Hepatocyte (in vitro differentiated cells): ENCODE measurements around the gene KDM6B. TPM values are rescaled to one million over a fixed set of nuclear protein-coding genes. Genes with fewer than 3 reads are reported as not detected.
A peak's percentile ranks its signal among the peaks of the same experiment; 100 is the strongest.

ENCODE experiments used
- DNase-seq: peaks from one replicate; pipeline ENCODE4 v3.0.0-alpha.2; 2016; ENCODE audit warnings: low spot score
- H2AFZ ChIP-seq: fragments of 200-600 bp; sonication (generic); 2 replicates; pipeline ENCODE4 v1.6.0; 2016; ENCODE audit warnings: antibody characterized with exemption, mild to moderate bottlenecking
- H3K27ac ChIP-seq: fragments of 200-600 bp; sonication (generic); 2 replicates; pipeline ENCODE4 v1.5.1; 2016; ENCODE audit warnings: mild to moderate bottlenecking
- H3K27me3 ChIP-seq: fragments of 200-600 bp; sonication (generic); 2 replicates; pipeline ENCODE4 v1.6.1; 2016
- H3K36me3 ChIP-seq: fragments of 200-600 bp; sonication (generic); replicated peaks from 2 replicates; pipeline ENCODE4 v1.5.1; 2016; ENCODE audit warnings: low read depth; ENCODE audit not compliant: insufficient read depth
- H3K4me1 ChIP-seq: fragments of 200-600 bp; sonication (generic); 2 replicates; pipeline ENCODE4 v1.5.1; 2016; ENCODE audit warnings: mild to moderate bottlenecking, moderate library complexity; ENCODE audit not compliant: insufficient read depth
- H3K4me2 ChIP-seq: fragments of 200-600 bp; sonication (generic); 2 replicates; pipeline ENCODE4 v1.6.0; 2016
- H3K4me3 ChIP-seq: fragments of 200-600 bp; sonication (generic); 2 replicates; pipeline ENCODE4 v1.5.1; 2016; ENCODE audit warnings: mild to moderate bottlenecking
- H3K79me2 ChIP-seq: fragments of 200-600 bp; sonication (generic); 2 replicates; pipeline ENCODE4 v1.6.0; 2017; ENCODE audit warnings: mild to moderate bottlenecking
- H3K9me2 ChIP-seq: fragments of 200-600 bp; sonication (generic); replicated peaks from 2 replicates; pipeline ENCODE4 v1.6.0; 2017; ENCODE audit warnings: mild to moderate bottlenecking; ENCODE audit not compliant: insufficient read depth
- H3K9me3 ChIP-seq: fragments of 200-600 bp; sonication (generic); 2 replicates; pipeline ENCODE4 v1.5.1; 2016; ENCODE audit warnings: low read depth, mild to moderate bottlenecking
- H4K20me1 ChIP-seq: fragments of 200-600 bp; sonication (generic); 2 replicates; pipeline ENCODE4 v1.6.0; 2016; ENCODE audit warnings: mild to moderate bottlenecking; ENCODE audit not compliant: insufficient read depth, poor library complexity, severe bottlenecking
- CTCF ChIP-seq: fragments of 200-600 bp; sonication (generic); IDR thresholded peaks from 2 replicates; pipeline ENCODE4 v1.5.1; 2016; ENCODE audit warnings: antibody characterized with exemption, mild to moderate bottlenecking; ENCODE audit not compliant: poor library complexity
- EZH2 ChIP-seq: fragments of 200-600 bp; sonication (generic); IDR thresholded peaks from 2 replicates; pipeline ENCODE4 v1.6.1; 2016; ENCODE audit warnings: antibody characterized with exemption, mild to moderate bottlenecking, borderline replicate concordance
- EZH2phosphoT487 ChIP-seq: fragments of 200-600 bp; sonication (generic); IDR thresholded peaks from one replicate; pipeline ENCODE4 v1.6.1; 2018; ENCODE audit warnings: antibody characterized with exemption, mild to moderate bottlenecking, low read depth, moderate library complexity; ENCODE audit not compliant: unreplicated experiment, severe bottlenecking
- WGBS: methylation state at CpG from one replicate; pipeline ENCODE4 v1.1.6; 2016; ENCODE audit warnings: low lambda C conversion rate; ENCODE audit errors: missing lambda C conversion rate; 5-methylcytosine and 5-hydroxymethylcytosine counted together
- polyA plus RNA-seq: library from polyadenylated mRNA; unstranded; fragments of >200 nt; fragmentation: Nextera tagmentation; extraction: Ambion mirVana; gene quantifications from 2 replicates; pipeline ENCODE4 v1.2.1, GENCODE V29; 2016
- total RNA-seq: library from RNA; depleted of rRNA; stranded (reverse); fragments of >200 nt; gene quantifications from 2 replicates; pipeline ENCODE4 v1.2.3, GENCODE V29; 2014

Gene KDM6B
- total and polyA plus RNA-seq, 2 experiments from 2014 or later, result 5.9 to 10.2 TPM

GRCh38 chr17:7818746-7819645 lies 15.0 kb upstream of the KDM6B start:
- WGBS, result 97% methylated on average over 25 of the region's 27 CpGs
- no peaks in the 10 kb centered on the region for H4K20me1 ChIP-seq
- H3K27ac ChIP-seq, result no peak overlapping the region
- H3K4me3 ChIP-seq, result no peak overlapping the region
- DNase-seq, result no peak
- H3K79me2 ChIP-seq, result no peaks in the 10 kb centered on the region
- H3K27me3 ChIP-seq, result no peaks in the 10 kb centered on the region
- H3K36me3 ChIP-seq, result no peaks in the 10 kb centered on the region
- H3K4me1 ChIP-seq, result peaks cover 9% of the 10 kb centered on the region
- H3K4me2 ChIP-seq, result no peak overlapping the region
- no peaks in the 10 kb centered on the region for H3K9me2 ChIP-seq
- TF ChIP-seq EZH2, result no peak
- TF ChIP-seq CTCF, result no peak
- no peak for TF ChIP-seq EZH2phosphoT487
- no peaks in the 10 kb centered on the region for H3K9me3 ChIP-seq
- no peak overlapping the region for H2AFZ ChIP-seq

GRCh38 chr17:7820231-7820630 lies 13.8 kb upstream of the KDM6B start:
- TF ChIP-seq EZH2phosphoT487 (no peak), EZH2 (no peak)
- no peaks in the 10 kb centered on the region for H3K27me3 ChIP-seq
- H3K4me1 ChIP-seq, result peaks cover 9% of the 10 kb centered on the region
- no peaks in the 10 kb centered on the region for H3K9me2 ChIP-seq
- H3K4me2 ChIP-seq, result no peak overlapping the region
- H4K20me1 ChIP-seq, result no peaks in the 10 kb centered on the region
- no peaks in the 10 kb centered on the region for H3K79me2 ChIP-seq
- no peaks in the 10 kb centered on the region for H3K36me3 ChIP-seq
- no peak overlapping the region for H3K27ac ChIP-seq
- WGBS, result 87% methylated on average over 5 of the region's 5 CpGs
- H3K9me3 ChIP-seq, result no peaks in the 10 kb centered on the region
- H3K4me3 ChIP-seq, result no peak overlapping the region
- DNase-seq, result peak; percentile 1
- no peak overlapping the region for H2AFZ ChIP-seq

- H3K27ac ChIP-seq, result no peak overlapping the region
- 80% methylated on average over 14 of the region's 14 CpGs for WGBS
- no peak overlapping the region for H3K4me2 ChIP-seq
- no peaks in the 10 kb centered on the region for H3K9me2 ChIP-seq
- H3K27me3 ChIP-seq, result no peaks in the 10 kb centered on the region
- H3K9me3 ChIP-seq, result no peaks in the 10 kb centered on the region
- no peaks in the 10 kb centered on the region for H3K36me3 ChIP-seq
- H3K4me1 ChIP-seq, result peaks cover 3% of the 10 kb centered on the region
- H3K4me3 ChIP-seq, result no peak overlapping the region
- DNase-seq, result no peak
- no peak overlapping the region for H2AFZ ChIP-seq
- no peaks in the 10 kb centered on the region for H4K20me1 ChIP-seq
- H3K79me2 ChIP-seq, result no peaks in the 10 kb centered on the region
- TF ChIP-seq CTCF (no peak), EZH2phosphoT487 (no peak), EZH2 (no peak)
Observed at GRCh38 chr17:7822126-7822525, 11.9 kb upstream of the KDM6B start.

- Histone ChIP-seq H3K27me3 (no peaks in the 10 kb centered on the region), H3K79me2 (no peaks in the 10 kb centered on the region), H3K9me2 (no peaks in the 10 kb centered on the region), H3K27ac (no peak overlapping the region), H3K9me3 (no peaks in the 10 kb centered on the region), H3K4me1 (no peaks in the 10 kb centered on the region), H4K20me1 (no peaks in the 10 kb centered on the region), H3K4me3 (no peak overlapping the region), H2AFZ (no peak overlapping the region), H3K36me3 (no peaks in the 10 kb centered on the region), H3K4me2 (no peak overlapping the region)
- DNase-seq, result peak; percentile 4
- TF ChIP-seq EZH2phosphoT487 (no peak), EZH2 (no peak), CTCF (no peak)
- 63% methylated on average over 17 of the region's 20 CpGs for WGBS
Observed at GRCh38 chr17:7823581-7824001, 10.4 kb upstream of the KDM6B start.
